Endothelial cell of umbilical vein (primary cell): ENCODE measurements around the gene HEYL. TPM values are rescaled to one million over a fixed set of nuclear protein-coding genes. Genes with fewer than 3 reads are reported as not detected.
"Not testable (repeated sequence)": the region's sequence is repeated elsewhere in the genome, so short reads cannot be mapped to it uniquely, and the experiment has no call there.

Source experiments
- BruUV-seq: library from RNA; stranded (reverse); fragments of 400-500 nt; replicated peaks from 2 replicates; lab custom pipeline; 2021; lab: Mats Ljungman, UMichigan
- CTCF ChIA-PET: fragments of 300-600, 350-600 bp; sonication (Branson Sonifier 250); formaldehyde crosslinking; loops from one replicate; lab custom pipeline; 2021; ENCODE audit warnings: antibody characterized with exemption, inconsistent platforms; lab: Charles Lee
- POLR2A ChIA-PET: fragments of 300-600, 350-600 bp; sonication (Branson Sonifier 250); formaldehyde crosslinking; loops from one replicate; lab custom pipeline; 2021; ENCODE audit warnings: antibody characterized with exemption, inconsistent platforms; lab: Charles Lee
- DNase-seq: peaks from one replicate; pipeline ENCODE4 v3.0.0-alpha.2; 2011; ENCODE audit warnings: low read depth, low spot score
- FAIRE-seq: peaks from 2 replicates; lab custom pipeline; 2011; peaks lifted over from hg19 to GRCh38; lab: Jason Lieb, UNC
- H2AFZ ChIP-seq: 2 replicates; pipeline ENCODE4 v1.6.0; 2012; ENCODE audit warnings: low read depth, low read length, control low read depth, inconsistent platforms
- H3K27ac ChIP-seq: 2 replicates; pipeline ENCODE4 v1.5.1; 2011; ENCODE audit warnings: low read depth, mild to moderate bottlenecking, control low read depth, low read length, moderate library complexity; ENCODE audit not compliant: insufficient read depth
- H3K27me3 ChIP-seq, 2 experiments: 2 replicates each; pipeline versions ENCODE4 v1.6.0 to v1.6.1; 2011; ENCODE audit warnings: low read length in 2 of 2, mixed read lengths in 1 of 2; ENCODE audit not compliant: control insufficient read depth in 2 of 2, insufficient read depth in 2 of 2
- H3K36me3 ChIP-seq, 2 experiments: 2 replicates in 1 of 2; 3 replicates in 1 of 2; pipeline ENCODE4 v1.5.1; 2011; ENCODE audit warnings: low read length in 2 of 2, mild to moderate bottlenecking in 1 of 2, moderate library complexity in 1 of 2; ENCODE audit not compliant: control insufficient read depth in 2 of 2, insufficient read depth in 2 of 2; ENCODE audit errors: extremely low read depth in 1 of 2
- H3K4me1 ChIP-seq: 3 replicates; pipeline ENCODE4 v1.5.1; 2011; ENCODE audit warnings: mild to moderate bottlenecking, low read length; ENCODE audit not compliant: control insufficient read depth, insufficient read depth; ENCODE audit errors: extremely low read depth
- H3K4me2 ChIP-seq: 2 replicates; pipeline ENCODE4 v1.6.1; 2011; ENCODE audit warnings: low read length, control low read depth, mixed read lengths; ENCODE audit not compliant: insufficient read depth
- H3K4me3 ChIP-seq, 3 experiments: fragments of 200-600 bp in 1 of 3; sonication (generic), shearing (Covaris generic) in 1 of 3; replicated peaks in 1 of 3; 2 replicates each; pipeline ENCODE4 v1.5.1; 2011 to 2016; ENCODE audit warnings: control low read depth in 3 of 3, low read length in 3 of 3, mild to moderate bottlenecking in 2 of 3, inconsistent platforms in 1 of 3, low read depth in 1 of 3, moderate library complexity in 1 of 3; ENCODE audit not compliant: insufficient read depth in 1 of 3
- H3K79me2 ChIP-seq: 2 replicates; pipeline ENCODE4 v1.6.0; 2012; ENCODE audit warnings: low read length, inconsistent platforms; ENCODE audit not compliant: control insufficient read depth, insufficient read depth
- H3K9ac ChIP-seq: replicated peaks from 2 replicates; pipeline ENCODE3; 2011; ENCODE audit warnings: low read length, control low read depth; ENCODE audit not compliant: insufficient read depth; ENCODE audit errors: extremely low read depth
- H3K9me1 ChIP-seq: replicated peaks from 3 replicates; pipeline ENCODE4 v1.6.0; 2011; ENCODE audit warnings: mild to moderate bottlenecking, low read length; ENCODE audit not compliant: control insufficient read depth, insufficient read depth; ENCODE audit errors: extremely low read depth
- H3K9me3 ChIP-seq: replicated peaks from 2 replicates; pipeline ENCODE4 v1.5.1; 2012; ENCODE audit warnings: low read length, inconsistent platforms; ENCODE audit not compliant: control insufficient read depth, insufficient read depth
- H4K20me1 ChIP-seq: replicated peaks from 2 replicates; pipeline ENCODE3; 2011; ENCODE audit warnings: mild to moderate bottlenecking, low read length; ENCODE audit not compliant: control insufficient read depth, insufficient read depth; ENCODE audit errors: extremely low read depth
- dilution Hi-C: fragments of 300-500 bp; cut with MboI; formaldehyde crosslinking; loops from one replicate; pipeline ENCODE4 v1.15.0; 2019; ENCODE audit warnings: low sequenced_read_pairs; ENCODE audit not compliant: extremely low pct_ligation_motif_present
- intact Hi-C: fragments of 100-400 bp; cut with micrococcal nuclease; formaldehyde crosslinking; loops from one replicate; pipeline ENCODE4 v1.10.0; 2022
- polyA plus RNA-seq, 4 experiments: library from polyadenylated mRNA; depleted of rRNA in 3 of 4; stranded (reverse) in 3 of 4; unstranded in 1 of 4; fragments of >200 nt; gene quantifications; 2 replicates each; pipeline versions ENCODE4 v1.2.1 to v1.2.3, GENCODE V29; 2011 to 2012; ENCODE audit warnings: missing spikeins in 1 of 4
- total RNA-seq: library from RNA; stranded (reverse); gene quantifications from 2 replicates; pipeline ENCODE4 v1.2.3, GENCODE V29; 2021
- TF ChIP-seq, protein P1 (sequence below): IDR thresholded peaks from 2 replicates; pipeline ENCODE4 v1.6.1; 2011; ENCODE audit not compliant: insufficient read depth, insufficient read length

The HEYL gene
- total and polyA plus RNA-seq, 2 donors (not counting 3 experiments of a cell fraction or from before 2014, with no cell fraction given) = not detected

DNA sequence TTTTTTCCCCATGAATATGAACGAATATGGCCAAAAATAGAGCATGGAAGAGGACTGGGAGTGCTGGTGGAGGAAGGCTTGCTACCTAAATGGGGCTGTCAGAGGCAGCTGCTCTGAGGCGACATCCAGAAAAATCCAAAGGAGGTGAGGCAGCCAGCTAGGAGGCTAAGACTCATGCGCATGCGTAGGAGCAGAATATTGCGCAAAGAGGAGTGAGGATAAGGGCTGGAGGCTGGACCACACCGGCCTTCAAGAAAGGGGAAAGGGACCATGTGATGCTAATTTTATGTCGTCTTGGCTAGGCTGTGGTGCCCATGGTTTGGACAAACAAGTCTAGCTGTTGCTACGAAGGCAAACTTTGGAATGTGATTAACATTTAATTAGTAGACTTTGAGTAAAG lies 30.5 kb downstream of the HEYL start:
- no peak overlapping the region for H3K4me2 ChIP-seq
- H3K9ac ChIP-seq = no peak overlapping the region
- no peaks in the 10 kb centered on the region for H4K20me1 ChIP-seq
- TF ChIP-seq, protein P1, sequence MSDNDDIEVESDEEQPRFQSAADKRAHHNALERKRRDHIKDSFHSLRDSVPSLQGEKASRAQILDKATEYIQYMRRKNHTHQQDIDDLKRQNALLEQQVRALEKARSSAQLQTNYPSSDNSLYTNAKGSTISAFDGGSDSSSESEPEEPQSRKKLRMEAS = no peak
- H3K27ac ChIP-seq = no peak overlapping the region
- DNase-seq (no peak), FAIRE-seq (no peak)
- ChIA-PET POLR2A (no interaction called here), CTCF (interaction anchor here (0.6 to 6.2 kb wide), 7 partner anchors 10 to 510 kb away, joined by 3 to 440 read pairs (median 5); no protein-coding TSS in a partner anchor)
- no peaks in the 10 kb centered on the region for H3K4me1 ChIP-seq
- H3K36me3 ChIP-seq = no peaks in the 10 kb centered on the region
- intact Hi-C loops (no loop called here), dilution Hi-C loops (no loop called here)
- no peaks in the 10 kb centered on the region for H3K79me2 ChIP-seq
- H3K4me3 ChIP-seq = no peak overlapping the region
- peaks cover 0 to 5% of the 10 kb centered on the region in 2 experiments for H3K27me3 ChIP-seq
- H3K9me1 ChIP-seq = no peaks in the 10 kb centered on the region
- H3K9me3 ChIP-seq = no peaks in the 10 kb centered on the region
- BruUV-seq = no TSS peak
- H2AFZ ChIP-seq = peak overlapping the region; percentile 68

GRCh38 chr1:39603677-39604076 lies 35.8 kb downstream of the HEYL start:
- H3K9me3 ChIP-seq, H3K9ac ChIP-seq, H3K9me1 ChIP-seq, H3K36me3 ChIP-seq, BruUV-seq, POLR2A ChIA-PET, intact Hi-C loops, FAIRE-seq, H4K20me1 ChIP-seq, H3K4me3 ChIP-seq, H3K4me2 ChIP-seq, DNase-seq, H2AFZ ChIP-seq, H3K27ac ChIP-seq, H3K79me2 ChIP-seq, dilution Hi-C loops, H3K4me1 ChIP-seq, H3K27me3 ChIP-seq: not testable (repeated sequence)
- CTCF ChIA-PET = interaction anchor here (0.9 to 6.2 kb wide), 5 partner anchors 44 to 505 kb away, joined by 3 to 440 read pairs (median 3); partner anchors contain the start of gene MFSD2A

DNA sequence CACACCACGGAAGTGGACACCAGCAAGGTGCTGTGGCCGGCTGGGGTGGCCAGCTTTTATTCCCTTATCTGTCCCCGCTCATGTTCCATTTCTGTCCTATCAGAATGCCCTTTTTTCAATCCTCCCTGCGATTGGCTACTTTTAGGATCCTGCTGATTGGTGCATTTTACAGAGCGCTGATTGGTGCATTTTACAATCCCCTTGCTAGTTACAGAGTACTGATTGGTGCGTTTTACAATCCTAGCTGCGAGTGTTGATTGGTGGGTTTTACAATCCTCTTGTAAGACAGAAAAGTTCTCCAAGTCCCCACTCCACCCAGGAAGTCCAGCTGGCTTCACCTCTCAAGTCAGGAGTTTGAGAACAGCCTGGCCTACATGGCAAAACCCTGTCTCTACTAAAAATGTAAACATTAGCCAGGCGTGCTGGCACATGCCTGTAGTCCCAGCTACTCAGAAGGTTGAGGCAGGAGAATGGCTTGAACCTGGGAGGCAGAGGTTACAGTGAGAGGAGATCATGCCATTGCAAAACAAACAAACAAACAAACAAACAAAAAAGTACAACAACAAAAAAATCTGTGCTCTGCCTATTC lies 37.7 kb downstream of the HEYL start:
- H3K4me3 ChIP-seq, H3K9ac ChIP-seq, dilution Hi-C loops, DNase-seq, H2AFZ ChIP-seq, H3K27me3 ChIP-seq, H3K27ac ChIP-seq, H3K36me3 ChIP-seq, BruUV-seq, H4K20me1 ChIP-seq, H3K79me2 ChIP-seq, intact Hi-C loops, POLR2A ChIA-PET, H3K9me1 ChIP-seq, H3K9me3 ChIP-seq, FAIRE-seq, H3K4me1 ChIP-seq, H3K4me2 ChIP-seq: not testable (repeated sequence)
- CTCF ChIA-PET = interaction anchor here (1.2 to 2.6 kb wide), 4 partner anchors 52 to 431 kb away, joined by 3 to 11 read pairs (median 4); no protein-coding TSS in a partner anchor
